T-cell (primary cell): ENCODE measurements around the gene FAM209B. TPM values are rescaled to one million over a fixed set of nuclear protein-coding genes. Genes with fewer than 3 reads are reported as not detected.
"Not testable (repeated sequence)": the region's sequence is repeated elsewhere in the genome, so short reads cannot be mapped to it uniquely, and the experiment has no call there.

Experiments
- ATAC-seq, 4 experiments: fragments of 200-7000 bp in 3 of 4; fragments of 150-1000 bp in 1 of 4; cut with Tn5 transposase; replicated peaks in 1 of 4; 1 replicate in 3 of 4; 2 replicates in 1 of 4; pipeline ENCODE4 v1.10.0; 2021; ENCODE audit warnings: moderate library complexity in 3 of 4, mild to moderate bottlenecking in 2 of 4, moderate number of reproducible peaks in 1 of 4
- CTCF ChIA-PET, 2 donors: fragments of 300-600 bp; sonication (Branson Sonifier 250); formaldehyde crosslinking; loops; one replicate each; lab custom pipeline; 2022; ENCODE audit warnings: antibody characterized with exemption in 2 of 2; lab: Charles Lee
- POLR2A ChIA-PET, 2 donors: fragments of 300-600 bp; sonication (Branson Sonifier 250); formaldehyde crosslinking; loops; one replicate each; lab custom pipeline; 2022; ENCODE audit warnings: antibody characterized with exemption in 2 of 2; lab: Charles Lee
- DNase-seq, 35 experiments: peaks; one replicate each; pipeline versions ENCODE4 v3.0.0 to v3.0.0-alpha.2; 2013 to 2023
- H3K27ac ChIP-seq: one replicate; pipeline ENCODE4 v1.5.1; 2013; ENCODE audit warnings: low read length
- H3K27me3 ChIP-seq, 2 experiments: replicated peaks in 1 of 2; 1 replicate in 1 of 2; 2 replicates in 1 of 2; pipeline versions ENCODE4 v1.6.1 to v1.7.0; 2013; ENCODE audit warnings: low read length in 1 of 2, mixed read lengths in 1 of 2; ENCODE audit not compliant: control insufficient read depth in 2 of 2, insufficient read depth in 2 of 2; ENCODE audit errors: extremely low read depth in 1 of 2
- H3K36me3 ChIP-seq, 2 donors: 1 replicate in 1 of 2; 2 replicates in 1 of 2; pipeline versions ENCODE4 v1.6.1 to v1.7.0; 2013; ENCODE audit warnings: low read length in 1 of 2; ENCODE audit not compliant: control insufficient read depth in 2 of 2, insufficient read depth in 1 of 2; ENCODE audit errors: extremely low read depth in 1 of 2
- H3K4me1 ChIP-seq, 2 experiments: 1 replicate in 1 of 2; 2 replicates in 1 of 2; pipeline versions ENCODE4 v1.6.1 to v1.7.0; 2013; ENCODE audit warnings: low read length in 2 of 2, mixed read lengths in 1 of 2; ENCODE audit not compliant: insufficient read depth in 2 of 2, control insufficient read depth in 1 of 2; ENCODE audit errors: extremely low read depth in 1 of 2
- H3K4me3 ChIP-seq, 2 donors: 1 replicate in 1 of 2; 2 replicates in 1 of 2; pipeline versions ENCODE4 v1.5.1 to v1.7.0; 2013; ENCODE audit warnings: mild to moderate bottlenecking in 2 of 2, low read length in 1 of 2, moderate library complexity in 1 of 2; ENCODE audit not compliant: control insufficient read depth in 1 of 2; ENCODE audit errors: extremely low read depth in 1 of 2
- H3K9me3 ChIP-seq: 2 replicates; pipeline ENCODE4 v1.7.0; 2013
- H3K27ac Mint-ChIP-seq, 2 donors: one replicate each; pipeline ENCODE4 v1.8.0; 2020 to 2021; ENCODE audit warnings: mild to moderate bottlenecking in 2 of 2, mixed read lengths in 2 of 2
- H3K27me3 Mint-ChIP-seq, 2 donors: one replicate each; pipeline ENCODE4 v1.8.0; 2021 to 2022; ENCODE audit warnings: mixed read lengths in 2 of 2
- H3K36me3 Mint-ChIP-seq: one replicate; pipeline ENCODE4 v1.8.0; 2021; ENCODE audit warnings: mixed read lengths
- H3K4me1 Mint-ChIP-seq, 3 donors: one replicate each; pipeline ENCODE4 v1.8.0; 2020 to 2022; ENCODE audit warnings: mixed read lengths in 3 of 3, mild to moderate bottlenecking in 1 of 3
- H3K4me3 Mint-ChIP-seq, 3 donors: one replicate each; pipeline ENCODE4 v1.8.0; 2020 to 2022; ENCODE audit warnings: mild to moderate bottlenecking in 3 of 3, mixed read lengths in 3 of 3, moderate library complexity in 3 of 3
- H3K9me3 Mint-ChIP-seq, 3 donors: one replicate each; pipeline ENCODE4 v1.8.0; 2020 to 2022; ENCODE audit warnings: mixed read lengths in 3 of 3
- WGBS: methylation state at CpG from one replicate; pipeline ENCODE4 v1.1.5; 2013; ENCODE audit warnings: missing lambda C conversion rate; ENCODE audit not compliant: insufficient coverage; 5-methylcytosine and 5-hydroxymethylcytosine counted together
- total RNA-seq, 35 experiments: library from RNA in 6 of 35; stranded (reverse) in 6 of 35; fragments of 120-200 nt in 1 of 35; gene quantifications; one replicate each; pipeline versions ENCODE4 v1.2.1 to v1.2.4 and lab custom pipeline; 2013 to 2026

Gene FAM209B
- total RNA-seq, 5 donors from 2014 or later (not counting 1 experiment from before 2014, with no cell fraction given): 1.8 to 3.3 (median 2.9) TPM

GRCh38 chr20:56517641-56518040, 15.4 kb upstream of the FAM209B start:
- DNase-seq (no peak), ATAC-seq (no peak)
- Mint-ChIP-seq H3K27me3 (no peaks in the 10 kb centered on the region), H3K4me3 (no peak overlapping the region), H3K36me3 (peaks cover 75% of the 10 kb centered on the region), H3K9me3 (peaks cover 0 to 22% (median 22%) of the 10 kb centered on the region in 3 donors), H3K27ac (no peak overlapping the region), H3K4me1 (peaks cover 0 to 6% (median 0%) of the 10 kb centered on the region in 3 donors)
- no peaks in the 10 kb centered on the region for H3K27me3 ChIP-seq
- H3K36me3 ChIP-seq: peaks cover 13 to 63% of the 10 kb centered on the region in 2 donors
- no peak overlapping the region for H3K27ac ChIP-seq
- ChIA-PET POLR2A (no interaction called here), CTCF (no interaction called here)
- 95% methylated on average over 4 of the region's 8 CpGs for WGBS
- no peak overlapping the region for H3K4me3 ChIP-seq
- peaks cover 0 to 3% of the 10 kb centered on the region in 2 experiments for H3K4me1 ChIP-seq
- peaks cover 3% of the 10 kb centered on the region for H3K9me3 ChIP-seq

- no peak overlapping the region for H3K27ac Mint-ChIP-seq
- peaks cover 0 to 22% (median 22%) of the 10 kb centered on the region in 3 donors for H3K9me3 Mint-ChIP-seq
- ATAC-seq (no peak), DNase-seq (no peak)
- H3K4me1 Mint-ChIP-seq: peaks cover 3 to 11% (median 3%) of the 10 kb centered on the region in 3 donors
- CTCF ChIA-PET: no interaction called here
- POLR2A ChIA-PET: no interaction called here
- Histone ChIP-seq H3K27ac (no peak overlapping the region), H3K36me3 (peaks cover 8 to 60% of the 10 kb centered on the region in 2 donors), H3K27me3 (no peaks in the 10 kb centered on the region), H3K9me3 (peaks cover 3% of the 10 kb centered on the region), H3K4me1 (peaks cover 0 to 3% of the 10 kb centered on the region in 2 experiments), H3K4me3 (no peak overlapping the region)
- peaks cover 76% of the 10 kb centered on the region for H3K36me3 Mint-ChIP-seq
- no peaks in the 10 kb centered on the region for H3K27me3 Mint-ChIP-seq
- 98% methylated on average over 11 of the region's 14 CpGs for WGBS
- no peak overlapping the region for H3K4me3 Mint-ChIP-seq
Observed at GRCh38 chr20:56518126-56518525, 14.9 kb upstream of the FAM209B start.

- Histone ChIP-seq H3K4me1 (peaks cover 3 to 8% of the 10 kb centered on the region in 2 experiments), H3K36me3 (peaks cover 8 to 52% of the 10 kb centered on the region in 2 donors), H3K4me3 (no peak overlapping the region), H3K27me3 (no peaks in the 10 kb centered on the region), H3K9me3 (peaks cover 3% of the 10 kb centered on the region), H3K27ac (no peak overlapping the region)
- POLR2A ChIA-PET: no interaction called here
- Mint-ChIP-seq H3K36me3 (peaks cover 75% of the 10 kb centered on the region), H3K4me3 (peak overlapping the region in 1 of 3 donors; percentile 17), H3K4me1 (peaks cover 7 to 18% (median 8%) of the 10 kb centered on the region in 3 donors), H3K9me3 (peaks cover 0 to 22% (median 22%) of the 10 kb centered on the region in 3 donors), H3K27ac (no peak overlapping the region), H3K27me3 (no peaks in the 10 kb centered on the region)
- ATAC-seq: no peak
- CTCF ChIA-PET: no interaction called here
- 94% methylated on average over 5 of the region's 10 CpGs for WGBS
- no peak for DNase-seq
Observed at GRCh38 chr20:56518721-56519398, 14.2 kb upstream of the FAM209B start.

- H3K27me3 ChIP-seq: no peaks in the 10 kb centered on the region
- H3K4me3 Mint-ChIP-seq: no peak overlapping the region
- H3K27me3 Mint-ChIP-seq: no peaks in the 10 kb centered on the region
- H3K9me3 Mint-ChIP-seq: peaks cover 0 to 22% (median 22%) of the 10 kb centered on the region in 3 donors
- peaks cover 8 to 45% of the 10 kb centered on the region in 2 donors for H3K36me3 ChIP-seq
- ChIA-PET CTCF (no interaction called here), POLR2A (no interaction called here)
- H3K4me3 ChIP-seq: peak overlapping the region in 1 of 2 donors; percentile 2
- peaks cover 7 to 21% (median 8%) of the 10 kb centered on the region in 3 donors for H3K4me1 Mint-ChIP-seq
- no peak for ATAC-seq
- no peak overlapping the region for H3K27ac ChIP-seq
- H3K36me3 Mint-ChIP-seq: peaks cover 72% of the 10 kb centered on the region
- no peak overlapping the region for H3K27ac Mint-ChIP-seq
- H3K4me1 ChIP-seq: peaks cover 3 to 8% of the 10 kb centered on the region in 2 experiments
- peaks cover 3% of the 10 kb centered on the region for H3K9me3 ChIP-seq
- WGBS: 100% methylated on average over 3 of the region's 10 CpGs
- DNase-seq: no peak
Observed at GRCh38 chr20:56519551-56519950, 13.5 kb upstream of the FAM209B start.

GRCh38 chr20:56520180-56520579, 12.9 kb upstream of the FAM209B start:
- H3K27me3 ChIP-seq: no peaks in the 10 kb centered on the region
- DNase-seq: no peak
- POLR2A ChIA-PET: no interaction called here
- peaks cover 7 to 21% (median 8%) of the 10 kb centered on the region in 3 donors for H3K4me1 Mint-ChIP-seq
- peaks cover 70% of the 10 kb centered on the region for H3K36me3 Mint-ChIP-seq
- H3K4me3 Mint-ChIP-seq: no peak overlapping the region
- H3K36me3 ChIP-seq: peaks cover 8 to 42% of the 10 kb centered on the region in 2 donors
- H3K27ac ChIP-seq: no peak overlapping the region
- H3K4me1 ChIP-seq: peaks cover 3 to 8% of the 10 kb centered on the region in 2 experiments
- CTCF ChIA-PET: no interaction called here
- WGBS: 100% methylated on average over 6 of the region's 10 CpGs
- peaks cover 3% of the 10 kb centered on the region for H3K9me3 ChIP-seq
- H3K27me3 Mint-ChIP-seq: no peaks in the 10 kb centered on the region
- peaks cover 0 to 22% (median 22%) of the 10 kb centered on the region in 3 donors for H3K9me3 Mint-ChIP-seq
- ATAC-seq: no peak
- no peak overlapping the region for H3K27ac Mint-ChIP-seq
- peak overlapping the region in 1 of 2 donors; percentile 32 for H3K4me3 ChIP-seq

GRCh38 chr20:56520746-56521354, 12.2 kb upstream of the FAM209B start:
- H3K27ac Mint-ChIP-seq, H3K4me3 ChIP-seq, H3K27ac ChIP-seq, H3K9me3 ChIP-seq, CTCF ChIA-PET, H3K27me3 ChIP-seq, H3K27me3 Mint-ChIP-seq, DNase-seq, ATAC-seq, H3K4me3 Mint-ChIP-seq, H3K4me1 ChIP-seq, POLR2A ChIA-PET: not testable (repeated sequence)
- Mint-ChIP-seq H3K36me3 (peaks cover 63% of the 10 kb centered on the region), H3K9me3 (peaks cover 0 to 22% (median 22%) of the 10 kb centered on the region in 3 donors), H3K4me1 (peaks cover 7 to 21% (median 8%) of the 10 kb centered on the region in 3 donors)
- H3K36me3 ChIP-seq: peaks cover 8 to 42% of the 10 kb centered on the region in 2 donors
- 99% methylated on average over 8 of the region's 13 CpGs for WGBS
